ENCODE results near the gene RNF26. TPM values are rescaled to one million over a fixed set of nuclear protein-coding genes. Genes with fewer than 3 reads are reported as not detected.

The RNF26 gene
- total and polyA plus RNA-seq, 4 donors, result 6.3 to 19.1 (median 11.1) TPM

- no peak for TF ChIP-seq ZBTB33 (IDR thresholded peaks at IDR 0.05)
- no peak for TF ChIP-seq JUND (IDR thresholded peaks at IDR 0.05)
- TF ChIP-seq HNF4A (conservative IDR thresholded peaks at IDR 0.05), result no peak
- TF ChIP-seq REST (IDR thresholded peaks at IDR 0.05), result no peak
Observed at GRCh38 chr11:119341222-119342022, 7.1 kb downstream of the RNF26 start (continued).

- H3K9ac ChIP-seq (ENCODE audit: low read depth in 1 of 2, low read length in 2 of 2), result no peak overlapping the region
- H3K9me3 ChIP-seq (ENCODE audit: control insufficient read depth in 4 of 4, low read length in 3 of 4), result no peaks in the 10 kb centered on the region
- WGBS, result 87% methylated on average over 7 of the region's 7 CpGs
- no peak overlapping the region for H3K4me3 ChIP-seq (ENCODE audit: low read depth in 1 of 3, low read length in 3 of 3)
- no peaks in the 10 kb centered on the region for H3K36me3 ChIP-seq (ENCODE audit: control insufficient read depth in 4 of 4, insufficient read depth in 3 of 4, low read depth in 1 of 4, low read length in 3 of 4)
- TF ChIP-seq CTCF (IDR thresholded peaks at IDR 0.05; ENCODE audit: low read depth, low read length, missing input control), result no peak
- no peak for TF ChIP-seq FOXA2 (IDR thresholded peaks at IDR 0.05)
- TF ChIP-seq RAD21 (IDR thresholded peaks at IDR 0.05), result no peak
- TF ChIP-seq YY1 (IDR thresholded peaks at IDR 0.05), result no peak
- TF ChIP-seq ATF3 (IDR thresholded peaks at IDR 0.05), result no peak
- no peak for TF ChIP-seq SP1 (IDR thresholded peaks at IDR 0.05)
- TF ChIP-seq ZBTB33 (IDR thresholded peaks at IDR 0.05), result no peak
- TF ChIP-seq HNF4G (IDR thresholded peaks at IDR 0.05), result no peak
- TF ChIP-seq NR2F2 (IDR thresholded peaks at IDR 0.05), result no peak
- TF ChIP-seq RXRA (IDR thresholded peaks at IDR 0.05), result no peak
- TF ChIP-seq REST (IDR thresholded peaks at IDR 0.05), result no peak
- TF ChIP-seq TAF1 (conservative IDR thresholded peaks at IDR 0.05), result no peak
- no peak for TF ChIP-seq MAX (IDR thresholded peaks at IDR 0.05)
- TF ChIP-seq HNF4A (conservative IDR thresholded peaks at IDR 0.05), result no peak
- no peak for TF ChIP-seq EGR1 (IDR thresholded peaks at IDR 0.05; ENCODE audit: low read depth in 2 of 2)
- no peak for TF ChIP-seq GABPA (IDR thresholded peaks at IDR 0.05 in 1 of 2, conservative IDR thresholded peaks at IDR 0.05 in 1 of 2)
- no peak for TF ChIP-seq JUND (IDR thresholded peaks at IDR 0.05)
- TF ChIP-seq FOXA1 (IDR thresholded peaks at IDR 0.05), result no peak
- H3K27me3 ChIP-seq (ENCODE audit: control insufficient read depth in 4 of 4, insufficient read depth in 4 of 4, low read length in 3 of 4), result peaks cover 0 to 2% (median 0%) of the 10 kb centered on the region in 4 donors
- DNase-seq (ENCODE audit: low spot score), result no peak
- no peak overlapping the region for H3K27ac ChIP-seq (ENCODE audit: low read depth in 1 of 2, low read length in 2 of 2)
- H3K4me1 ChIP-seq (ENCODE audit: control insufficient read depth in 4 of 4, insufficient read depth in 4 of 4, low read length in 3 of 4), result peaks cover 7 to 24% (median 11%) of the 10 kb centered on the region in 4 donors
Observed at GRCh38 chr11:119342023-119342300, 7.6 kb downstream of the RNF26 start.

All from liver (tissue), 9 donors.